ENCODE measurements around the gene DGCR2. TPM values are rescaled to one million over a fixed set of nuclear protein-coding genes. Genes with fewer than 3 reads are reported as not detected.

The DGCR2 gene
- total and polyA plus RNA-seq, 12 donors, result 24.3 to 70.1 (median 51.9) TPM

- H3K27ac ChIP-seq, result no peak overlapping the region
- H3K4me1 ChIP-seq (replicated peaks in 1 of 2), result peaks cover 15 to 39% of the 10 kb centered on the region in 2 donors
- no peaks in the 10 kb centered on the region for H3K36me3 ChIP-seq (replicated peaks in 1 of 2)
- no peaks in the 10 kb centered on the region for H3K27me3 ChIP-seq
- H3K9me3 ChIP-seq (replicated peaks in 1 of 3), result no peaks in the 10 kb centered on the region
- intact Hi-C loops (cut with DNase I), result no loop called here
- TF ChIP-seq POLR2A (IDR thresholded peaks at IDR 0.05), result no peak
- TF ChIP-seq, protein P1, sequence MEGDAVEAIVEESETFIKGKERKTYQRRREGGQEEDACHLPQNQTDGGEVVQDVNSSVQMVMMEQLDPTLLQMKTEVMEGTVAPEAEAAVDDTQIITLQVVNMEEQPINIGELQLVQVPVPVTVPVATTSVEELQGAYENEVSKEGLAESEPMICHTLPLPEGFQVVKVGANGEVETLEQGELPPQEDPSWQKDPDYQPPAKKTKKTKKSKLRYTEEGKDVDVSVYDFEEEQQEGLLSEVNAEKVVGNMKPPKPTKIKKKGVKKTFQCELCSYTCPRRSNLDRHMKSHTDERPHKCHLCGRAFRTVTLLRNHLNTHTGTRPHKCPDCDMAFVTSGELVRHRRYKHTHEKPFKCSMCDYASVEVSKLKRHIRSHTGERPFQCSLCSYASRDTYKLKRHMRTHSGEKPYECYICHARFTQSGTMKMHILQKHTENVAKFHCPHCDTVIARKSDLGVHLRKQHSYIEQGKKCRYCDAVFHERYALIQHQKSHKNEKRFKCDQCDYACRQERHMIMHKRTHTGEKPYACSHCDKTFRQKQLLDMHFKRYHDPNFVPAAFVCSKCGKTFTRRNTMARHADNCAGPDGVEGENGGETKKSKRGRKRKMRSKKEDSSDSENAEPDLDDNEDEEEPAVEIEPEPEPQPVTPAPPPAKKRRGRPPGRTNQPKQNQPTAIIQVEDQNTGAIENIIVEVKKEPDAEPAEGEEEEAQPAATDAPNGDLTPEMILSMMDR (IDR thresholded peaks at IDR 0.05), result no peak
- no peak overlapping the region for H3K4me3 ChIP-seq
- DNase-seq, result no peak
Measured at GRCh38 chr22:19110646-19111045, 11.6 kb downstream of the DGCR2 start.

DNA sequence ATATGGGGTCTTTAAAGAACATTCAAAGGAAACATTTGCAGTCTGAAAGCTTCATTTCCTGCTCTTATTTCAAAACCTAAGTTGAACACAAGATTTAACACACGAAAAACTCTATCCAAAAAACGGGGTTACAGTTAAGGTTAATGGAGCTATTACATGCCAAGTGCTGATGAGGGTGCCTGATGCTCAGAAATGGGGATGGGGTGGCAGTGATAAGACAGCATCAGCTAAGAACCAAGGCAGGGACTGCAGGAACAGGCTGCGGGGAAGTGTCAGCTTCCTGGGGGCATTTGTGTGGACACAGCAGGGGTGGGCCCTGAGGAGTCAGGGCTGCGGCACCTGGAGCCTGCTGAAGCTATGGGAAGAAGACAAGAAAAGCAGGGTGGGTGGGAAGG lies 12.2 kb downstream of the DGCR2 start:
- Histone ChIP-seq H3K27ac (peak overlapping the region in 4 of 5 donors; percentile 7 to 73 (median 38)), H3K9me3 (replicated peaks in 1 of 3) (no peaks in the 10 kb centered on the region), H3K4me1 (replicated peaks in 1 of 2) (peaks cover 15 to 37% of the 10 kb centered on the region in 2 donors), H3K27me3 (no peaks in the 10 kb centered on the region), H3K4me3 (no peak overlapping the region), H3K36me3 (replicated peaks in 1 of 2) (no peaks in the 10 kb centered on the region)
- 24 to 68% (median 35%) methylated on average over 4 of the region's 4 CpGs for WGBS, 4 donors
- no peak for DNase-seq
- no peak for TF ChIP-seq POLR2A (IDR thresholded peaks at IDR 0.05)
- TF ChIP-seq, protein P1 (IDR thresholded peaks at IDR 0.05), result no peak
- intact Hi-C loops (cut with DNase I), result no loop called here

DNA sequence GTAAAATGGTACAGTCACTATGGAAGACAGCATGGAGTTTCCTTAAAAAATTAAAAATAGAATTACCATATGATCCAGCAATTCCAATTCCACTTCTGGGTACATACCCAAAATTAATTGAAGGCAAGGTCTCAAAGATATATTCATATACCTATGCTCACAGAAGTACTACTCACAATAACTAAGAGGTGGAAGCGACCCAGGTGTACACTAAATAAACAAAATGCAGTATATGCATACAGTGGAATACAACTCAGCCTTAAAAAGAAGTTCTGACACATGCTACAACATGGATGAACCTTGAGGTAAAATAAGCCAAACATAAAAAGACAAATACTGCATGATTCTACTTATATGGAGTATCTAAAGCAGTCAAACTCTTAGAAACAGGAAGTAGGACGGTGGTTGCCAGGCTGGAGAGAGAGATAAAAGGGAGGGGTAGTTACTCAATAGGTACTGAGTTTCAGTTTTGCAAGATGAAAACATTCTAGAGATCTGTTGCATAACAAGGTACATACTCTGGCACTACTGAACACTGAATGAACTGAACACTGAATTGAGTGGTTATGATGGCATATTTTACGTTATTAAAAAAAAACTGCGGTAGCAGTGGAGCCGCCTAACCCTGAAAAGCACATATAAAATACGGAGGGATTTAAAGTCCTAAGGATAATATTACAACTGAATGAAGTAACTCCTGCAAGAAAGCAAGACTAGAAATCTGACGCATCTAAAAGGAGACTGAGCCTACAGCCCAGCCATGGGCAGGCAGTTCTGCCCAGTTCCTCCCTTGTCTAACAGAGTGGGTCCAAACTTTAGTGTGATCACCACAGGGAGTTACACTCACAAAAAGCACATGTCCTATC lies 12.8 kb downstream of the DGCR2 start:
- peak overlapping the region in 4 of 5 donors; percentile 7 to 73 (median 38) for H3K27ac ChIP-seq
- intact Hi-C loops (cut with DNase I), result loop anchor here in 1 of 2 donors (10.0 kb wide), 1 partner anchor 65 kb away; no protein-coding TSS in a partner anchor

GRCh38 chr22:19108807-19109197 lies 13.4 kb downstream of the DGCR2 start:
- DNase-seq, result no peak
- Histone ChIP-seq H3K27me3 (no peaks in the 10 kb centered on the region), H3K4me1 (replicated peaks in 1 of 2) (peaks cover 25 to 46% of the 10 kb centered on the region in 2 donors), H3K9me3 (replicated peaks in 1 of 3) (no peaks in the 10 kb centered on the region), H3K27ac (peak overlapping the region in 1 of 5 donors; percentile 7), H3K4me3 (no peak overlapping the region), H3K36me3 (replicated peaks in 1 of 2) (no peaks in the 10 kb centered on the region)
- WGBS, 4 donors, result 35 to 59% (median 46%) methylated on average over 3 of the region's 3 CpGs
- intact Hi-C loops (cut with DNase I), result loop anchor here in 1 of 2 donors (10.0 kb wide), 1 partner anchor 64 kb away; no protein-coding TSS in a partner anchor
- no peak for TF ChIP-seq POLR2A (IDR thresholded peaks at IDR 0.05)

More for the DNA sequence above, 12.8 kb downstream of the DGCR2 start:
- no peak overlapping the region for H3K4me3 ChIP-seq
- H3K27me3 ChIP-seq, result no peaks in the 10 kb centered on the region
- DNase-seq, result peak in 6 of 7 donors; percentile 52 to 77 (median 54)
- H3K36me3 ChIP-seq (replicated peaks in 1 of 2), result no peaks in the 10 kb centered on the region
- peaks cover 20 to 39% of the 10 kb centered on the region in 2 donors for H3K4me1 ChIP-seq (replicated peaks in 1 of 2)
- TF ChIP-seq POLR2A (IDR thresholded peaks at IDR 0.05), result no peak
- TF ChIP-seq, protein P1 (IDR thresholded peaks at IDR 0.05), result no peak
- H3K9me3 ChIP-seq (replicated peaks in 1 of 3), result no peaks in the 10 kb centered on the region
- WGBS, 4 donors, result 42 to 47% (median 46%) methylated on average over 7 of the region's 7 CpGs

Data from adrenal gland (tissue), 12 donors.